Raji (cell line): Measurements from ENCODE around the gene P2RX2.

Experiments
- POLR2A ChIP-seq: IDR thresholded peaks from 2 replicates; pipeline ENCODE4 v1.6.1; 2011; ENCODE audit warnings: low read depth, low read length, control low read depth; ENCODE audit not compliant: insufficient read depth

Gene P2RX2

GRCh38 chr12:132619071-132619385, 452 bp downstream of the P2RX2 start:
- no peak for TF ChIP-seq POLR2A

GRCh38 chr12:132619386-132620112, 973 bp downstream of the P2RX2 start:
- no peak for TF ChIP-seq POLR2A

DNA sequence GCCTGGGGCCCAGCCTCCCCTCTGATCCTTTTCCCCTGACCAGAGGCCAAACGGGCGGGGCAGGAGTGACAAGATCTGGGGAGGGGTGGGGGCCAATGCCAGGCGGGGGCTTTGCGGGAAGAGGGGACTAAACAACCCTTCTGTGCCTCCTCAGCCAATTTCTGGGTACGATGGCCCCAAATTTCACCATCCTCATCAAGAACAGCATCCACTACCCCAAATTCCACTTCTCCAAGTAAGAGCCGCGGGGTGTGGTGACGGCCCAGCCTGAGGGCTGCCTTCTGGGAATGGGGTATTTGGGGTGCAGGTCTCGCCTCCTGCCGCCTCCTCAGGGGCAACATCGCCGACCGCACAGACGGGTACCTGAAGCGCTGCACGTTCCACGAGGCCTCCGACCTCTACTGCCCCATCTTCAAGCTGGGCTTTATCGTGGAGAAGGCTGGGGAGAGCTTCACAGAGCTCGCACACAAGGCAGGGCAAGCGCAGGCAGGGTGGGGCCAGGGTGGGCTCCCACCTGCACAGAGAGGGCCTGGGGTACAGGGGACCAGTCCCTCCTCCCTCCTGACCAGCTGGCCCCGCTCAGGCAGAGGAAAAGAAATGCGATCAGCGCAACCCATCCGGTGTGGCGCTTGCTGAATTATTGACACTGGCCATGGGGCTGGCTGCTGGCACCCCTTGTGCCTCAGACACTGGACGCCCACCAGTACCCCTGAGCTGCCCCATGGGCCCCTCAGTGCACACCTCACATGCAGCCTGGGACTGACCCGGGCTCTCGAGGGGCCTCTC, 1.7 kb downstream of the P2RX2 start:
- no peak for TF ChIP-seq POLR2A

DNA sequence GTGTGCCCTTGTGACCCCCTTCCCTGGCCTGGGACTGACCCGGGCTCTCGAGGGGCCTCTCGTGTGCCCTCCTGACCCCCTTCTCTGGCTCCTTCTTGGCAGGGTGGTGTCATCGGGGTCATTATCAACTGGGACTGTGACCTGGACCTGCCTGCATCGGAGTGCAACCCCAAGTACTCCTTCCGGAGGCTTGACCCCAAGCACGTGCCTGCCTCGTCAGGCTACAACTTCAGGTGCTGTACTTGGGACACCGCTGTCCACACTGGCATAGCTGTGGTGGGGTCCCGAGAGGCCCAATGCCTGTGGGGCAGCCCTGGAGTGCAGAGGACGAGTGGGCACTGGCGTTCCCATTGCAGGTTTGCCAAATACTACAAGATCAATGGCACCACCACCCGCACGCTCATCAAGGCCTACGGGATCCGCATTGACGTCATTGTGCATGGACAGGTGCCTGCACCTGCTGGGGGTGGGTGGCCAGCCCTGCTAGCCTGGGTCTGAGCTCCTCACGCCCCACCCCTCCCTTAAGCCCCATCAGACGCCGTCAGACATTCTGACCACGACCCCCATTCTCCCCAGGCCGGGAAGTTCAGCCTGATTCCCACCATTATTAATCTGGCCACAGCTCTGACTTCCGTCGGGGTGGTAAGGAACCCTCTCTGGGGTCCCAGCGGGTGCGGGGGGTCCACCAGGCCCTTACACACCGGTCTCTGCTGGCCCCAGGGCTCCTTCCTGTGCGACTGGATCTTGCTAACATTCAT, 2.5 kb downstream of the P2RX2 start:
- no peak for TF ChIP-seq POLR2A

- TF ChIP-seq POLR2A: no peak
Observed at GRCh38 chr12:132621657-132622435, 3.3 kb downstream of the P2RX2 start.

- TF ChIP-seq POLR2A: no peak
Observed at GRCh38 chr12:132622437-132623071, 4.0 kb downstream of the P2RX2 start.

GRCh38 chr12:132623072-132623869, 4.7 kb downstream of the P2RX2 start:
- no peak for TF ChIP-seq POLR2A

DNA sequence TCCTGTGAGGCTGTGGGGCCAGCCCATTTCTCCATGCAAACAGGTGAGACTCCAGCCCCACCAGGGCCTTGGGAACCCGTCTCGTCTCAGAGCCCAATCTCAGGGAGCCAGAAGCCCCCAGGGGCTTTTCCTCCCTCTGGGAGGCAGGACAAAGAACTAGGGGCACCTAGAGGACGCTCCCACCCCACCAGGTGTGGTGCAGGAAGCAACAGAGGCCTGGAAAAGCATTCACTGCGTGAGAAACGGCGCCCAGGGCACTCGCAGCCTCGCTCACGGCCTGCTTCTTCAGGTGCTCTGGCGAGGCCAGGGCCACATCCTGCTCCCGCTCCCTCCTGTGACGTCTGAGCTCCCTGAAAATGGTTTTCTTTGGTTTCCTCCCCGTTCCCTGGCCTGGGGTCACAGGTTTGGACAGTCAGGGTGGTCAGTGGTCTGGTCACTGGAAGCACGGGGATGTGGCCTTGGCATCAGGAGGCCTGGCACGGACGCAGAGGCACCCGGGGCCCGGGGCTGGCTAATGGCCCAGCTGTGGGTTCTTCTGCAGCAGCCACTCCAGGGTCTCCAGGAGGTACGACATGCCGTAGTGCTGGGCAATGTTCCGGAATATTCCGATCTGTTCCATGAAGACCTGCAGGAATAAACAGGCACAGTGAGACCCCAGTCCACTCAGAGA, 5.7 kb downstream of the P2RX2 start:
- TF ChIP-seq POLR2A: no peak

GRCh38 chr12:132624910-132625630, 6.5 kb downstream of the P2RX2 start:
- TF ChIP-seq POLR2A: no peak

DNA sequence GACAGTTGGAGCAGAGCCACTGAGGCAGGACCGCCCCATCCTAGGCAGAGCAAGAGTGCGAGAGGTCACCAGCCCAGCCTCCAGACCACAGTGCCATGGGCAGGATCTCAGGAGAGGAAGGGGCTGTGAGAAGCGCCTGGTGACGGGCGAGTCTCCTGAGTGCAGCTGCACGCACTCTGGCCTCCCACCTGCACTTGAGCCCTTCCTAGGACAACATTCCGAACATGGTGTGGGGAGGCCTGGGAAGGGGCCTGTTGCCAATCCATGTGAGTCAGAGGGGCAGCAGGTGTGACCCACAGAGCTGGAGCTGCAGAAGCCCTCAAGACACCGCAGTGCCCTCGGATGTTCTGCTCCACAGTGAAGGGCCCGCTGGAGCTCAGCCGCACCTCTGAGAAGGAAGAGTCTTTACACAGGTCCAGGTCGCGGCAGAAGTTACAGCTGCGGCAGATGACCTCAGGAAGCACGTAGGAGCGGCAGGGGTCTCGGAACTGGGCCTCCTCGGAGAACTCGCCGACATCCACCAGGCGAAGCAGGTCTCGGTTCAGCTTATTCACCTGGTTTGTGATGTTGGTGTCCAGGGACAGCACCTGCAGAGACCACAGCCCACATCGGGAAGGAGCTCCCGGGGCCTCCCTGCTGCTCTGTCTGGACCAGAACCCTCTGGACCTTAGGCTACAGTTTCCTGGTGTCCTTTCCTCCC, 7.3 kb downstream of the P2RX2 start:
- no peak for TF ChIP-seq POLR2A

GRCh38 chr12:132629330-132629729, 10.8 kb downstream of the P2RX2 start:
- TF ChIP-seq POLR2A: no peak

DNA sequence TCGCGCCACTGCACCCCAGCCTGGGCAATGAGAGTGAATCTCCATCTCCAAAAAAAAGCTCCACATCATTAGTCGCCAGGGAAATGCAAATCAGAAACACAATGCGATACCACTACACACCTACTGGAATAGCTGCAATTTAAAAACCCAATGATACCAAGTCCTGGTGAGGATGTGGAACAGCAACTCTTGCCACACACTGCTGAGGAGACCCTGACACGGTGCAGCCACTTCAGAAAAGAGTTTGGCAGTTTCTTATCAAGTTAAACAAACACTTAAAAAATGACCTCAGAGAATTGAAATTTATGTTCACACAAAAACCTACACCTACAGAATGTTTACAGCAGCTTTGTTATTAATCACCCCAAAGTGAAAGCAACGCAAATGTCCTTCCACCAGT, 12.1 kb downstream of the P2RX2 start:
- TF ChIP-seq POLR2A: no peak
